GM18858 (cell line): ENCODE data around the gene RPF1.
"Not testable (repeated sequence)": the region's sequence is repeated elsewhere in the genome, so short reads cannot be mapped to it uniquely, and the experiment has no call there.

ENCODE experiments used
- ATAC-seq: cut with Tn5 transposase; IDR thresholded peaks from one replicate; pipeline ENCODE4 v1.9.1; 2021; ENCODE audit not compliant: unreplicated experiment

RPF1 gene, protein sequence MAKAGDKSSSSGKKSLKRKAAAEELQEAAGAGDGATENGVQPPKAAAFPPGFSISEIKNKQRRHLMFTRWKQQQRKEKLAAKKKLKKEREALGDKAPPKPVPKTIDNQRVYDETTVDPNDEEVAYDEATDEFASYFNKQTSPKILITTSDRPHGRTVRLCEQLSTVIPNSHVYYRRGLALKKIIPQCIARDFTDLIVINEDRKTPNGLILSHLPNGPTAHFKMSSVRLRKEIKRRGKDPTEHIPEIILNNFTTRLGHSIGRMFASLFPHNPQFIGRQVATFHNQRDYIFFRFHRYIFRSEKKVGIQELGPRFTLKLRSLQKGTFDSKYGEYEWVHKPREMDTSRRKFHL

DNA sequence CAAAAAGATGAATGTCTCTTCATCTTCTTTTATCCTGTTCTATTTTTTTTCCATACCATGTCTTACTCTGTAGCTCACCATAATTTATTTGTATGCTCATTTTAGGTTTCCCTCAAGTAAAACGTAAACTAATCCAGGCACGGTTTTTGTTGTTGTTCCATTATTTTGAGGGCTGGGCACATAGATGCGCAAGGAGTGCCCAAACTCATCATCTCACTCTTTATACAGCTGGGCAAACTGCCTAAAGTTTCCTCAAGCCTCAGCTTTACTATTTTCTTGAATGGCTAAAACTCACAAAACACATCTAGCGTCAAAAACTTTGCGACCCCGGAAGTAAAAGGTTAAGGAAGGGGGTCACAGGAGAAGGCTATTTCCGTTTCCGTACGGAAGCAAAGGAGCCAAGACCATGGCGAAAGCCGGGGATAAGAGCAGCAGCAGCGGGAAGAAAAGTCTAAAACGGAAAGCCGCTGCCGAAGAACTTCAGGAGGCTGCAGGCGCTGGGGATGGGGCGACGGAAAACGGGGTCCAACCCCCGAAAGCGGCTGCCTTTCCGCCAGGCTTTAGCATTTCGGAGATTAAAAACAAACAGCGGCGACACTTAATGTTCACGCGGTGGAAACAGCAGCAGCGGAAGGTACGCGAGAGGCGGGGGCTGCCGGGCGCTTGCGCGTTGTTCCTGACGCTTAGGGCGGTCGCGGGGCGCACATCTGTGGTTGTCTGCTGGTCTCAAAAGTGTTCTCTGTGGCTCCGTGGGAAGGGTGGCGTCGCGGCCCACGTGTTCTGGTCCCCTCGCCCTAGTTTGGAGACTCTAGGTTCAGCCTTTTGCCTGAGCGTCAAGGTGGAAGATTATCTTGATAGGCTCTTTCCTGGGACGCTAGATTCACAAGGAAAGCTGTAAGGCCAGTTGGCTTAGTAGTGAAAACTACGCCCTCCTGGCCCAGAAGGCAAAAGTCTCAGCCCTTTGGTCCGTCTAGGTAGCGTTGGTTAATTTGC, at the start of gene RPF1:
Gene RPF1, plus strand, starts transcription at position 391 of the 993 bp plus-strand sequence. Its CDS starts 16 bp downstream, at position 407.
- peak; percentile 86 for ATAC-seq

DNA sequence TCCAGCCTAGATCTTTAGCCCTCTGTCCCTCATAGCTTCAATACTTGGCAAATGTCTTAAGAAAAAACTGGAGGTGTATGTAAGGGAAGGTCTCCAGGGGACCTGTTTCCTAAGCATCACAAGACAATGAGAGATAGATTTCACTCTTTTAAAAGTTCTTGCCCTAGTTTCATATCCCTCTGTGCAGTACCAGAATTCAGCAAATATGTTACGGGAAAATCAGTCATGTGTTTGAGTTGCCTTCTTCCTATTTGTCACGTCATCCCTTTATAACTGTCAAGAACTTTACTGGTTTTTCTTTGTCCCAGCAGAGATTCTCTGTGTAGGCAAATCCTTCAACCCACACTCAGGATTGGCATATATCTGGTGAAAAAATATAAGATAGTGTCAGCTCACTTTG, 48.5 kb upstream of the RPF1 start:
- ATAC-seq = no peak

DNA sequence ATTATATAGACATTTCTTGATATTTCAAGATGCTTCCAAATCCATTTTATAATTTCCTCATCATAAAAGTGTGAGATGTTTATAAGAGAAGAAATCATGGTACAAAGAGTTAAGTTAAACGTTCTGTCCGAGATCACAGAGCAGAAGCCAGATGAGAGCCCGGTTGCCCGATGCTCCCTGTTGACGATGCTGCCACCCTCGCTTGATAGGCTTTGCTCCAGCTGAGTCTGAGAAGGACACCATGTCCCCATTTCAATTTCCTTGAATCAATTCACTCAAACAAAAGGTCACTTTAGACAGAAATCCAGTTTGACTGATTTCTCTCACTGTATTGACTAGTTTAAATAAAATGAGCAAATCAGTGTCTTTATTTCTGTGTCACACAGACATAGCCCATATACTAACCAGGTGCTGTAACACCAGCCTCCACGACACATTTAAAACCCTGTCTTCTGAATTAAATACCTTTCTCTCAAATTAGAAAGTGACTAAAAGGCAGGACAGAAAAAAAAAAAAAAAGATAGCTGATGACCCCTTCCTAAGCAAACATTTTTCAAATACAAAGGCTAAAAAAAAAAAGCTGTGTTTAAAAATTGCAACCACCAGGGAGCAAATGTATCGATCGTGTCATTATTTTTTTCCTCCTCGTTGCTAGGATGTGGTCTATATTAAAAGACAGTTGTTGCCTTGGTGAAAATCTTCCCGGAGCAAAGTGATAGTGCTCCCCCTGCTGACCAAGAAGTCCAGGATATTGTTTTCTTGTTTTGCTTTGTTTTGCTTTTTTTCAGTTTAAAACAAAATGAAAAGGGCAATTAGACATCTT, 45.6 kb upstream of the RPF1 start:
- peak; percentile 39 for ATAC-seq

DNA sequence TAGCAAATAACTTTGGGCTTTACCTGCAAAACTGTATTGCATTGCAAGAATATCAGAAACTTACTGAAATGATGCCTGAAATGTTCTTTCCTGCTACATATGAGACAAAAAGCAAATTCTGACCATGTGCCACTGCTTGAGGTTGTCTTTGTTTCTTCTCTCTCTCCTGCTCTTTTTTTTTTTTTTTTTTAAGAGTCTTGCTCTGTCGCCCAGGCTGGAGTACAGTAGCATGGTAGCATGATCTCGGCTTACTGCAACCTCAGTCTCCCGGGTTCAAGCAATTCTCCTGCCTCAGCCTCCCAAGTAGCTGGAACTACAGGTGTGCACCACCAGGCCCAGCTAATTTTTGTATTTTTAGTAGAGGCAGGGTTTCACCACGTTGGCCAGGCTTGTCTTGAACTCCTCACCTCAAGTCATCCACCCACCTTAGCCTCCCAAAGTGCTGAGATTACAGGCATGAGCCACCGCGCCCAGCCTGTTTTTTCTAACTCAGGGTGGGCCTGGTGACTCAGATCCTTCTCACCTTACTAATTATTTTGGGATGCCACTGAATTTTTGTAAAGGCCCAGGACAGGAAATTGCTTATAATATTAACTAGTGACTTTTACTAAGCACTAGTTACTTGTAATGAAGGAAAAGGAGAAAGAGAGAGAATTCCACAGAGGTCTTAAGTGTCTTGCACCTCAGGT, 44.8 kb upstream of the RPF1 start:
- ATAC-seq = no peak

DNA sequence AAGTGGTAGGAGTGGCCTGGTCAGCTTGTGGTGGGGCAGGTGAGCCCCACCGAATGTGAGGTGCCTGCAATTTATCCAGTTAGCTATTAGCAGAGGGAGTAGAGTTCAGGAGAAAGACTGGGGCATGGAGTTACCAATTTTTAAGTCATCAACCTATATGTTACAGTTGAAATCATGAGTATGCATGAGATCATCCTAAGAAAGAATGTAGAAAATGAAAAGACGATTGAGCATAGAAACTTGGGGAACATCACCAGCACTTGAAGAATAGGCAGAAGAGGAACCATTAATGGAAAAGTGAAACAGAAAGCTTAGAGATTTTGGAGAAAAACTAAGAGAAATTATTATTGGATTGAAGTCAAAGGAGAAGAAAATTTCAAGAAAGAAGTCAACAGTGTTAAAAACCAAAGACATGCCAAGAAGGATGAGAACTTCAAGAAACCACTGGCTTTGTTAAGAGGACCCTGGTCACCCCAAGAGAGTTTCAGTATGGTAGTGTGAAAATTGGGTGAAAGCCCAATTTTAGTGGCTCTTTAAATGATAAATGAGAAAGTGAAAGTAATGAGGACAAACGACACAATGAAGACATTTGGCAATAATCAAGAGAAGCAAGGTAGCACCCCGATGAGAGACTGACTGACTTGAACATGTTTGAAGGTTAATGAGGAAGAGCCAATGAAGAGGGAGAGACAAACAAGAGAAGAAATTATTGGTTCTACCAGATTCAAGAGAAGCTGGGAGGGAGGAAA, 44.1 kb upstream of the RPF1 start:
- ATAC-seq = peak; percentile 29

DNA sequence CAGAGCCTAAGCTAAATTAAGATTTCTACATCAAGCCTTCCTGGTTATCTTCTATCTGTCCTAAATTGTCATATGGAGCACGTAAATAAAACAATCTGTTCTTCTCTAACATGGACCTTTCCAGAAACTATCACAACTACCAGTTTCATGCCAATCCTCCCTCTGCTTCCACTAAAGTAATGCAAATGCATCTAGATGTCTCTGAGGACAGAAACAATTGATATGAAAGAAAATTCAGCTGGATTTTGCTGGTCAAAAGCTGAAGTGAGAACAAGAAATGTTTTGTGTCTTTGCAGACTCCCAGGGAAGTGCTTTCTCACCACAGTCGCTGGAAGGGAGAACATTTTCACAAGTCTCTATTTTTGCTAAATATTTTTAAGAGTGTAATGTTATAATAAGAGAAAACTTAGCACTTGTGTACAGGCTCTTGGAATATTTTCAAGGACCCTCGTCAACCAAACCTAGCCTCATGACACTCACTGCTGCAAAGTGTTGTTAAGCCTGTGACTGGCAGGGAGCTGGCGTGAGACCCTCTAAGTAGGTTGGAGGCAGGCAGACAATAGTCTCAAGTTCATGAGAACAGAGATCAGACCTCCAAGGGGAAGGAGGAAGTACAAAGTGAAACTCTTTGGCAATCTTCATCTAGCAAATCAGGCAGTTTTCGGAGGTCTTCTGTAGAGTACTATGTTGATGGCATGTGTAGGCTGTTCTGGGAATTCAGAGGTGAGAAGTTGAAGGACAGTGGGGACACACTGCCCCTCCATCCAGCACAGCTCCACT, 42.0 kb upstream of the RPF1 start:
- no peak for ATAC-seq

DNA sequence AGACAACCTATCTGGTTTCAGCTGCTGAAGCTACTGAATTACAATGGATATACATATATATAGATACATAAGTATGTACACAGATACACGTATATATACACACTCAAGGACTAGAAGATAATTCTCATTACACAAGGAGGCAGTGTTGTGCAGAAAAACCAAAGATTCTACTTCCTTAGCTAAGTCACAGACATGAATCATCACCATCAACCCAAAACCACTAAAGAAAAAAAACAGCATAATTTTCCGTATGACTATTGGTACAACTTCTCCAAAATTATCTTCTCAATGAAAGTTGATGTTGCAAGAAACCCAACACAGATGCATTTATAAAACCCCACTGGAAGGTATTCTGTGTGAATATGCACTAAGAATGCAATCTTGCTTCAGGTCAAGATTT, 36.8 kb upstream of the RPF1 start:
- peak; percentile 96 for ATAC-seq

DNA sequence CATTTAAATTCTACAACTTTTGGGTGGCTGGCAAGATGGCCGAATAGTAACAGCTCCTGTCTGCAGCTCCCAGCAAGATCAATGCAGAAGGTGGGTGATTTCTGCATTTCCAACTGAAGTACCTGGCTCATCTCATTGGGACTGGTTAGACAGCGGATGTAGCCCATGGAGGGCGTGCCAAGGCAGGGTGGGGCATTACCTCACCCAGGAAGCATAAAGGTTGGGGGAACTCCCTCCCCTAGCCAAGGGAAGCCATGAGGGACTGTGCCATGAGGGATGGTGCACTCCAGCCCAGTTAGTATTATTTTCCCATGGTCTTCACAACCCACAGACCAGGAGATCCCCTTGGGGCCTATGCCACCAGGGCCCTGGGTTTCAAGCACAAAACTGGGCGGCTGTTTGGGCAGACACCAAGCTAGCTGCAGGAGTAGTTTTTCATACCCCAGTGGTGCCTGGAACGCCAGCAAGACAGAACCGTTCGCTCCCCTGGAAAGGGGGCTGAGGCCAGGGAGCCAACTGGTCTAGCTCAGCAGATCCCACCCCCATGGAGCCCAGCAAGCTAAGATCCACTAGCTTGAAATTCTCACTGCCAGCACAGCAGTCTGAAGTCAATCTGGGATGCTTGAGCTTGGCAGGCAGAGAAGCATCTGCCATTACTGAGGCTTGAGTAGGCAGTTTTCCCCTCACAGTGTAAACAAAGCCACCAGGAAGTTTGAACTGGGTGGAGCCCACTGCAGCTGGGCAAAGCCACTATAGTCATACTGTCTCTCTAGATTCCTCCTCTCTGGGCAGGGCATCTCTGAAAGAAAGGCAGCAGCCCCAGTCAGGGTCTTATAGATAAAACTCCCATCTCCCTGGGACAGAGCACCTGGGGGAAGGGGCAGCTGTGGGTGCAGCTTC, 36.1 kb upstream of the RPF1 start:
- ATAC-seq = not testable (repeated sequence)

DNA sequence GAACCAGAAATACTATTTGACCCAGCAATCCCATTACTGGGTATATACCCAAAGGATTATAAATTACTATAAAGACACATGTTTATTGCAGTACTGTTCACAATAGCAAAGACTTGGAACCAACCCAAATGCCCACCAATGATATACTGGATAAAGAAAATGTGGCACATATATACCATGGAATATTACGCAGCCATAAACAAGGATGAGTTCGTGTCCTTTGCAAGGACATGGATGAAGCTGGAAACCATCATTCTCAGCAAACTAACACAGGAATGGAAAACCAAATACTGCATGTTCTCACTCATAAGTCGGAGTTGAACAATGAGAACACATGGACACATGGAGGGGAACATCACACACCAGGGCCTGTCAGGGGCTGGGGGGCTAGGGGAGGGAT, 30.4 kb upstream of the RPF1 start:
- not testable (repeated sequence) for ATAC-seq

DNA sequence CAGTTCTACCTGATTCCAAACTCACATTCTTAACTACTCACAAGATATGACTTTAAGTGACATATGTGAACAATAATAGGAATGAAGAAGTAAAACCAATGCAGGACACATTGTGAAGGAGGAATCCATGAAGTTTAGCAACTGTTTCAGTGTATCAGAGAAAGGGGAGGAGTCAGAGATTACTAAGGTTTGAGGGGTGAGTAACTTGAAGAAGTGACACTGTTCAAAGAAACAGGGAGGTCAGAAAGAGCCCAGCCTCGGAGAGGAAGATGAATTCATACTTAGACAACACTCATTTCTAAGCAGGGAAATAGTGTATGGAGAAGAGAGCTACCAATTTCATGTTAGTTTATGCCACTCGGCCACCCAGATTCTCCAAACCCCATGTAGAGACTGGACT, 28.2 kb upstream of the RPF1 start:
- no peak for ATAC-seq

DNA sequence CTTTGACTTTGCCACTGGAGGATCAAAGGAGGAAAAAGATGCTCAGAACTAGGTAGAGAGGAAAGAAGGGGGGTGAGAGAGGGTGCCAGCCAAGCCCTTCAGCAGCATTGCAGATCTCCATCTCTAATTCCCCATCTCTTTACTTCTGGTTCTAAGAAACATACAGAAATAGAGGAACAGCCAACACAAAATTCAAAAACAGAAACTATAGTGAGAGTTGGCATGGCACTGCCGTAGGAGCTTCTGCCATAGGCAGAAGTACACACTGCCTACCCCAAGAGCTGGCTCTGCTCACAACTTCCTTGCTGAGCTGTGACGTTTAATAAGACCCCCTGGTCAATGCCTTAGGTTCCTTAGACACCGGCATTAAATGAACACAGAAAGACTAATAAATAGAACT, 26.6 kb upstream of the RPF1 start:
- no peak for ATAC-seq

DNA sequence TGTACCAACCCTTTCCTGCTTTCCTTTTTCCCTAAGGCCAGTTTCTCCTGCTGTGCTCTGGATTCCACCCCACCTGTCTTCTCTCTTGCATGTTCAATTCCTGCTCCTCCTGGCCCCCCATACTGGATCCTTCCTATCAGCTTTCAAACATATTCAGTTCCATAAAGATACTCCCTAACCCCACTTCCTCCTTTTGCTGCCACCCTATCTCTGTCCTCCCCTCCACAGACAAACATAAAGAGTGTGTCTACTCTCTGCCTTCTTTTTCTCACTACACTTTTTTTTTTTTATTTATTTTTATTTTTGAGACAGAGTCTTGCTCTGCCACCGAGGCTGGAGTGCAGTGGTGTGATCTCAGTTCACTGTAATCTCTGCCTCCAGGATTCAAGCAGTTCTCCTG, 16.9 kb upstream of the RPF1 start:
- ATAC-seq = no peak

DNA sequence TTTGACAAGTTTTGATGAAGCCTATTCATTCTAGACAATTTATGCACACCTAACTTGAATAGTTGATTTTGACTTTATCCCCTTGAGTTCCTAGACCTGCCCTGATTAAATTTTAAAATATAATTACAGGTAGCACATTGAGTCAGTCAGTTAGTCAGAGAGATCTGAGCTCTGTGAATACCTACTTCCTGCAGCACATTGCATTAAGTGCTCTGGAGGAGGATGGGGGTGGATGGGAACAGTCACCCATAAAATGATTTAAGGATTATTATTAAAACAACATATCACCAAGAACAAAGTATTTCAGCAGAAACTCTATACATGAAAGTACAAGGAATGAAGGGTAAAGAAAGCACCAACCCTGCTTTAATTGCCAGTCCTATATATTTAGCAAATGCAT, 11.8 kb upstream of the RPF1 start:
- ATAC-seq = no peak

DNA sequence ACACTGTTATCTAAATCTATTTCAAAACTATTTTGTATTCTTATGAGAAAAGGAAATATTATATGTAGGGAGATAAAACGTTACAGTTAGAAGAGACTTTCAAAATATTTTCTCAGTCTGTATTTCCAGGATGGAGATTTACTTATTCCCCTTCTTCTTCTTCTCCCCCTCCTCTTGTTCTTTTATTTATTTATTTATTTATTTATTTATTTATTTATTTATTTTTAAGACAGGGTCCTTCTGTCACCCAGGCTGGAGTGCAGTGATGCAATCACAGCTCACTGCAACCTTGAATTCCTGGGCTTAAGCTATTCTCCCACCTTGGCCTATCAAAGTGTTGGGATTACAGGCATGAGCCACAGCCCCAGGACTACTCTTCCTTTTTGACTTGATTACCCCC, 2.8 kb upstream of the RPF1 start:
- no peak for ATAC-seq

DNA sequence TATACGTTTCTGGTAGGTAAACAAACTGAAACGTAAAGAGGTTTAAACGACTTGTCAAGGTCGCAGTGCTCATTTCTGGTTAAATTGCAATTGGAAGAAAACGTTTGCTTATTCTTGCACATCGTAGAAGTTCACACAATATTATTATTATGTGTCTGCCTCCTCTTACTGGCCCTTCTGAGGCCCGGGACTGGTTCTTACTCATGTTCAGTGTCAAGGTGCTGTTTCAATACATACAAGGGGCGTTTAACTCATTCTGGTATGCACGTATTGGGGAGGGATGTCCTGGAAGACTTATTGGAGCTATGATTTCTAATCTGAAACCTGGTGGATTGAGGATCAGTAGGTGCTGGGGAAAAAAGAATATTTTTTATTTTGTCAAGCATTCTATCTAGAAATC, 932 bp downstream of the RPF1 start:
- ATAC-seq = no peak

DNA sequence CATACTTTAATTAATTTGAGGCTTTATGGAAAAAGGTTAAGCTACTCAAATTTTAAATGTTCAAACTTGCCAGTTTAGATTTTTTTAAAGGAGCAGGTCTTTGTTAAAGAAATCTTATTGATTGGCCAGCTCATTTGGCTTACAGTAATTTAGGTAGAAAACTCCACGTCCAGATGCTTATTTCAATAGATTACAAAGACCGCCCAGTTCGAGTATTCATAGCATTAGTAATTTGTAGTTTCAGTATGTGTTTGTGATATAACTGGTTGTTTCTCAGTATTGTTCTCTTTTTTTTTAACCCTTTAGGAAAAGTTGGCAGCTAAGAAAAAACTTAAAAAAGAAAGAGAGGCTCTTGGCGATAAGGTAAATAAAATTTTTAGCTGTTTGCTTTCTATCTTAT, 1.6 kb downstream of the RPF1 start:
- no peak for ATAC-seq

DNA sequence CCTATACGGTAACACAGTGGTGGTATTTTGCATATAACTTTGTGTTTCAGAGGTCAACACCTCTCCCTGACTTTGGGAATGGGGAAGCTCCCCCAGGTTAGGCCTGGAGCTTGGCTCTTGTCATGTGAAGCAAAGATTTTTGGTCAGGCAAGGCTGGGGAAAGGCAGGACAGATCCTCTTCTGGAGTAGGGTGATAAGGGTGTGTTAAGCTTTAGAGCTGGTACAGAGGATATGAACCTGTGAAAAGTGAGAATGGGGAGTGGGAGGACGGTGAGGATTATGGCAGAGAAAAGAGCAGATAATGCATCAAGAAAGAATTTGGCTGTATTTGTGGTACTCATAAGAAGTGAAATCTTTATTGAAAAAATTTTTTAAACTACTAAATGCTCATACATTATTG, 2.3 kb downstream of the RPF1 start:
- ATAC-seq = no peak

DNA sequence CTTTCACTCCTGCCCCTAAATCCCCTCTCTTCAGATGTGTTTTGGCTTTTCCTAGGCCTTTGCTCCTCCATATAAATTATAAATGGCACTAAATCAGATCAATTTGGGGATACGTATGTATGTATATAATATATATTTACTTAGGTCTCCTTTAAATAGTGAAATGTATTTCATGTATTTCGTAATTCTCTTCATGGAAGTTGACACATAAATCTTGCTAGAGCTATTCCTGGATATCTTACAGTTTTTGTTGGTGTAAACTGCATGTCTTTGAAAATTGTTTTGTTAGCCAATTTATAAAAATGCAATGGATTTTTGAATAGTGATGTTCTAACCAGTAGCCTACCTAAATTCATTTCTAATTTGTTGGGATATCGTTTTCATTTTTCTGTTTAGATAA, 9.0 kb downstream of the RPF1 start:
- no peak for ATAC-seq
